ENCODE measurements around the gene DCAF8. TPM values are rescaled to one million over a fixed set of nuclear protein-coding genes. Genes with fewer than 3 reads are reported as not detected.

DCAF8 gene
- total and polyA plus RNA-seq, 2 experiments from 2014 or later: 151 to 210 TPM

- peaks cover 13% of the 10 kb centered on the region for H3K4me1 ChIP-seq (ENCODE audit: low read depth)
- no peak overlapping the region for H3K27ac ChIP-seq
- no peaks in the 10 kb centered on the region for H3K27me3 ChIP-seq
- TF ChIP-seq CTCF (IDR thresholded peaks at IDR 0.05; ENCODE audit: low read depth, low read length): no peak
- H3K36me3 ChIP-seq: peaks cover 74% of the 10 kb centered on the region
- H3K9me3 ChIP-seq (ENCODE audit: low read depth): no peaks in the 10 kb centered on the region
- no peak for DNase-seq (ENCODE audit: low read depth in 1 of 2, low spot score in 1 of 2)
- H3K4me3 ChIP-seq: no peak overlapping the region
Observed at GRCh38 chr1:160224606-160225005, 37.7 kb downstream of the DCAF8 start.

- Histone ChIP-seq H3K4me1 (ENCODE audit: low read depth) (peaks cover 17% of the 10 kb centered on the region), H3K9me3 (ENCODE audit: low read depth) (no peaks in the 10 kb centered on the region), H3K27ac (peak overlapping the region; percentile 25), H3K4me3 (no peak overlapping the region), H3K36me3 (peaks cover 69% of the 10 kb centered on the region), H3K27me3 (no peaks in the 10 kb centered on the region)
- DNase-seq (ENCODE audit: low read depth in 1 of 2, low spot score in 1 of 2): no peak
- no peak for TF ChIP-seq CTCF (IDR thresholded peaks at IDR 0.05; ENCODE audit: low read depth, low read length)
Observed at GRCh38 chr1:160222546-160222945, 39.8 kb downstream of the DCAF8 start.

DNA sequence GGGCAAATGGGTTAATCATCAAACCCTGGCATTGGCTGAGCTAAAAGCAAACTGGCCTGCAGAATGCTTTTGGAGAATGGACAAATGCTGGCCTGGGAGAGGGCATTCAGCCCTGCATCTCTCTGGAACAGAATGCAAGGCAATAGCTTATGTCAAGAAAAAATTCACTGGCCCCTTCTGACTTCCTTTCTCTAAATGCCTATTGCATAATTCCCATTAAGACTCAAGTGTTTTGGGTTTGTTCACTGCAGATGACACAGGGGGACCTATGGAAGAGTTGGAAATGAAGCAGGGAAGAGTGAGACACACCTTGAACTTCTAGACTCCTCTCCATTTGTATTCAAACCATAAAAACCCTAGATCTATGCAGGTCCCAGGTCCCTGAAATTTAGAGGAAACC lies 41.3 kb downstream of the DCAF8 start:
- Histone ChIP-seq H3K36me3 (peaks cover 65% of the 10 kb centered on the region), H3K4me3 (no peak overlapping the region), H3K27ac (peak overlapping the region; percentile 75), H3K9me3 (ENCODE audit: low read depth) (no peaks in the 10 kb centered on the region), H3K4me1 (ENCODE audit: low read depth) (peaks cover 20% of the 10 kb centered on the region), H3K27me3 (no peaks in the 10 kb centered on the region)
- no peak for TF ChIP-seq CTCF (IDR thresholded peaks at IDR 0.05; ENCODE audit: low read depth, low read length)
- DNase-seq (ENCODE audit: low read depth in 1 of 2, low spot score in 1 of 2): no peak

DNA sequence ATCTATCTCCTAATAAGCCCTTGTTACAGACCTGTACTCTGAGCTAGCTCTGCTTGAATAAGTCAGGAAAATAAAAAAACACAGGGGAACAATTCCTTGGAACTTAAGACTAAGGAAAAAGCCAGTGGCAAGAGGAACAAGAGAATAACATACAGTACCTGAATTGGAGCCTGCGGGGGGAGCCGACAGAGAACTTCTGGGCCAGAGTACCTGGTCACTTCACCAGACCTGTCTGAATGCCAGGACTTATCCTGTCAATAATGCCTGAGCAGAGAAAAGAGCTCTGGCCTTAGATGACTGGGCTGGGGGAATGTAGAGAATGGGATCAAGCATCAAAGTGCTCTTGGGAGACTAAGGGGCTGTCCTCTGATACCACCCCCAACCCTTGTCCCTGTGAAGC lies 42.0 kb downstream of the DCAF8 start:
- TF ChIP-seq CTCF (IDR thresholded peaks at IDR 0.05; ENCODE audit: low read depth, low read length): no peak
- H3K27ac ChIP-seq: peak overlapping the region; percentile 75
- no peak for DNase-seq (ENCODE audit: low read depth in 1 of 2, low spot score in 1 of 2)
- peaks cover 28% of the 10 kb centered on the region for H3K4me1 ChIP-seq (ENCODE audit: low read depth)
- peaks cover 64% of the 10 kb centered on the region for H3K36me3 ChIP-seq
- no peaks in the 10 kb centered on the region for H3K9me3 ChIP-seq (ENCODE audit: low read depth)
- no peak overlapping the region for H3K4me3 ChIP-seq
- no peaks in the 10 kb centered on the region for H3K27me3 ChIP-seq

DNA sequence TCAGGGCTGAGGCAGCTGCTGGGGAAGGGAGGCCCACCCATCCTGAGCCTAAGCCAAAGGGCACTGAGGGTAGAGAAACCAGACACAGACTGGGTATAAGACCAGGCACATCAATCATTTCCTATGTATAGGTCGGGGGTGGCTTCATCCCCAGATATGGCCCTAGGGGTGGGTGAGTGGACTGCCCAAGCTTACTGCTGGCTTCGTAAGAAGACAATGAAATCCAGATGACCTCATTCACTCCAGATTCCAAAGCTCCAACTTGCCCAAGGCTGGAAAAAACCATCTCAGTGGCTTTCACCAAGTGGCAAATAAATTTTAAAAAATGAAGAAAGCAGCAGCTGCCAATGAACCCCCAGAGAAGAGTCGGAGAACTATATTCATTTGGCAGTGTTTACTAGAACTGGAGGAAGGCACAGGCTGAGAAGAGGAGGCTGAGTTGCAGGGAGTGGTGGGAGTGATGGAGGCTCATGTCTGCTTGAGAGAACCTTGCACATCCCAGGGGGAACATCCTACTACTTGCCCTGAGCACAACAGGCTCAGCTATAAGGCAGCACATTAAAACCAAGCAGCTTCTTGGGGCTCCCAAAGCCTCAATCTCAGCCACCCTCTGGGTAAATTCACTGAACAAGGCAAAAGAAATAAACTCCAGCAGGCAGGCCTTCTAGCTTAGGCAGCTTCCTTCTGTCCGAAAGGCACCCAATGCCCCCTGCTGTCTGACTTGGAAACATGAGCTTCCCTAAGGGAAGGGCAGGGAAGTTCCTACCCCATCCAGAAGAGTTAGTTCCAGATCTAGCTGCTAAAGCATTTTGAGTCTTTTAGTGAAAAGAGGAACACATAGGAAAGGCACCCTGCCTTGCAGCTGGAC lies 43.1 kb downstream of the DCAF8 start:
- peaks cover 33% of the 10 kb centered on the region for H3K4me1 ChIP-seq (ENCODE audit: low read depth)
- H3K4me3 ChIP-seq: no peak overlapping the region
- peak overlapping the region; percentile 75 for H3K27ac ChIP-seq
- no peaks in the 10 kb centered on the region for H3K27me3 ChIP-seq
- peak; percentile 67 to 78 for DNase-seq (ENCODE audit: low read depth in 1 of 2, low spot score in 1 of 2)
- TF ChIP-seq CTCF (IDR thresholded peaks at IDR 0.05; ENCODE audit: low read depth, low read length): peak; percentile 71
- H3K9me3 ChIP-seq (ENCODE audit: low read depth): no peaks in the 10 kb centered on the region
- peaks cover 57% of the 10 kb centered on the region for H3K36me3 ChIP-seq

Measured in cardiac muscle cell (in vitro differentiated cells and primary cell).